HG03095 (cell line): ENCODE measurements around the gene CASS4.

ENCODE experiments used
- ATAC-seq: cut with Tn5 transposase; IDR thresholded peaks from one replicate; pipeline ENCODE4 v1.9.1; 2021; ENCODE audit warnings: moderate library complexity; ENCODE audit not compliant: unreplicated experiment

The CASS4 gene

GRCh38 chr20:56501116-56501515 is 89.1 kb downstream of the CASS4 start:
- ATAC-seq, result no peak

- no peak for ATAC-seq
These were observed 91.9 kb downstream of the CASS4 start for GRCh38 chr20:56503916-56504315.

- ATAC-seq, result no peak
These were observed 92.4 kb downstream of the CASS4 start for GRCh38 chr20:56504373-56505005.

GRCh38 chr20:56506103-56506502 is 94.0 kb downstream of the CASS4 start:
- ATAC-seq, result no peak
